Kidney glomerular epithelial cell (primary cell): ENCODE measurements around the gene TNFRSF25.

ENCODE experiments used
- DNase-seq: peaks from one replicate; lab custom pipeline; 2025; lab: John Stamatoyannopoulos, UW

TNFRSF25 gene, protein sequence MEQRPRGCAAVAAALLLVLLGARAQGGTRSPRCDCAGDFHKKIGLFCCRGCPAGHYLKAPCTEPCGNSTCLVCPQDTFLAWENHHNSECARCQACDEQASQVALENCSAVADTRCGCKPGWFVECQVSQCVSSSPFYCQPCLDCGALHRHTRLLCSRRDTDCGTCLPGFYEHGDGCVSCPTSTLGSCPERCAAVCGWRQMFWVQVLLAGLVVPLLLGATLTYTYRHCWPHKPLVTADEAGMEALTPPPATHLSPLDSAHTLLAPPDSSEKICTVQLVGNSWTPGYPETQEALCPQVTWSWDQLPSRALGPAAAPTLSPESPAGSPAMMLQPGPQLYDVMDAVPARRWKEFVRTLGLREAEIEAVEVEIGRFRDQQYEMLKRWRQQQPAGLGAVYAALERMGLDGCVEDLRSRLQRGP

DNA sequence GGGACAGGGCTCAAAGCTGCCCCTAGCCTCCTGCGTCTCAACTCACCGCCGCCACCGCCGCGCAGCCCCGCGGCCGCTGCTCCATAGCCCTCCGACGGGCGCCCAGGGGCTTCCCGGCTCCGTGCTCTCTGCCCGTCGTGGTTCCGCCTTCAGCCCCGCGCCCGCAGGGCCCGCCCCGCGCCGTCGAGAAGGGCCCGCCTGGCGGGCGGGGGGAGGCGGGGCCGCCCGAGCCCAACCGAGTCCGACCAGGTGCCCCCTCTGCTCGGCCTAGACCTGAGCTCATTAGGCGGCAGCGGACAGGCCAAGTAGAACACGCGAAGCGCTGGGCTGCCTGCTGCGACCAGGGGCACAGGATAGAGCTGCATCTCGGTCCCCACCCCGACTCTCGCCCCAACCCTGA is at the start of gene TNFRSF25:
Gene TNFRSF25, minus strand, starts transcription at position 151 of the 400 bp plus-strand sequence. Its CDS starts 66 bp downstream, at position 85.
- no peak for DNase-seq

DNA sequence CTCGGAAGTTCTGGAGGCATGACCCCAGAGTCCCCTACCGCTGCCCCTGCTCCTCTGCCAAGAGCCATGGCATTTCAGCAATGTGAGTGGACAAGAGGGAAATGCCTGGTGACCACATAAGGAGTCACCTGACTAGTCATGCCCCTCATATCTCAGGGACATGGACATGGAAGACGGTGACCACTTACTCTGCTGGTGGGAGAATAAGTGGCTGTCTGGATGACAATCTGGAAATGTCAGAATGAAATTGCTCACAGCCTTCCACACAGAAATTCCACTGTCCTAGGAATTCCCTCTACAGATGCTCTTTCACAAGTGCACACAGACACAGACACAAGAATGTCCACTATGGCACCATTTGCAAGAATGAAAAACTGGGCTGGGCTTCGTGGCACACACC is 49.8 kb upstream of the TNFRSF25 start:
- no peak for DNase-seq

DNA sequence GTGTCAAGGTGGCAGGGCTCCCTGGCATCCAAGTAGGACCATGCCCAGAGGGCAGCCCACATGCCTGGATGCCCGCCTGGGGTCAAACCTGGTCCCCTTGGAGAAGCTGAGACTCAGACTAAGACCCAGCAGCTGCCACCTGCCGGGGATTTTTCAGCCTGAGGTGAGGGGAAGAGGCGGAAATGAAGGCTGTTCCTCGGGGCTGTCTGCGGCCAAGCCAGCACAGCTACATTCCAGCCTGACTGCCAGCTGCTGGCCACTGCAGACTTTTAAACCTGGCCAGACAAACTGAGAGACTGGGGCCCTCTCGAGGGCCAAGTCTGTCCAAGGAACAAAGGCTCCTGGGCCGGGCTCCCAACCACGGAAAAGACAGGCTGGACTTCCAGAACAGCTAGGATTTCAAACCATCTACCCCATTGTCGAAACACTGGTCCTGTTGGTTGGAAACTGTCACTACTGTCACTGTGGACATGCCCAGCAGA is 47.4 kb upstream of the TNFRSF25 start:
- DNase-seq = no peak

DNA sequence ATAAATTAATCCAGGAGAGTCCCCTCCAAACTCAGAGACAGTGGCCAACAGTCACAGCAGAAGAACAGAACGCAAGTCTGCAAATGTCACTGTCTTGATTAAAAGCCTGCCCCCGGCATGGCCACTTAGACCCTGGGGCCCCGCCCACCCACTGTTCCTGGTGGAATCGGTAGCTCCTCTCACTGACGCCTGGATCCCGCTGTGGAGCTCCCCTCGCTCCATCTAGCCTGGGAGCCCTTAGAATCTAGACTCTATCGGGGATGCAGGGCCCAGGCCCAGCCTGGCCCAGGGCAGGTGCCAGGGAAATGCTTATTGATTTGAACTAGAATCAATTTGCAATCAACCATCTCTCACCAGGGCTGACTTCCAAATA is 46.9 kb upstream of the TNFRSF25 start:
- no peak for DNase-seq

DNA sequence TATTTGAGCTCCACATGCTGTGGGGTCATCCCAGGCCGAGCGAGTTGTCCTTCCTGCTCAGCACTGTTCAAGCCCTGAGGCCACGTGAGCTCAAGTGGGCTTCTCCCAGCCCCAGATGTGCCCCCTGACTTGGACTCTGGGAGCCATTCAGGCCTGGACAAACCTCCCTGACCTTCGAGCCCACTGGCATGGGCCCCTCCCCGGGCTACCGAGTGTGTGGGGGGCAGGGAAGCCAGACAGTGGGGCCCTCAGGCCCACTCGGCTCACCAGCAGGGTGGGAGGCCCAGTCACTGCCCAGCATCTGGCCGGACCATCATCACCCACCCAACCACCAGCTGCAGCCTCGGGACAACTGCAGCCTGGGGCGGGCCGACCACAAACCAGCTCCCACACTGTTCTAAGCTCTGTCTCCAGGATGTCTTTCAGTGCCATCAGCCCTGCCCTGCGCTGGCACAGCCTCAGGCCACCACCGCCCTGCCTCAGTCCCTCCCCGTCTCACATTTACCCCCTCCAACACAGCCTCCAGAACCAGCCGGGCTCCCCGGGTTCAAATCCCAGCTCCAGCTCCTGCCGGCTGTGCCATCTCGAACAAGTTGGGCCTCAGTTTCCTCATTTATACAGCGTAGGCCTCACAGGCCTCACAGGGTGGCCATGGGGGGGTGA is 46.4 kb upstream of the TNFRSF25 start:
- no peak for DNase-seq

DNA sequence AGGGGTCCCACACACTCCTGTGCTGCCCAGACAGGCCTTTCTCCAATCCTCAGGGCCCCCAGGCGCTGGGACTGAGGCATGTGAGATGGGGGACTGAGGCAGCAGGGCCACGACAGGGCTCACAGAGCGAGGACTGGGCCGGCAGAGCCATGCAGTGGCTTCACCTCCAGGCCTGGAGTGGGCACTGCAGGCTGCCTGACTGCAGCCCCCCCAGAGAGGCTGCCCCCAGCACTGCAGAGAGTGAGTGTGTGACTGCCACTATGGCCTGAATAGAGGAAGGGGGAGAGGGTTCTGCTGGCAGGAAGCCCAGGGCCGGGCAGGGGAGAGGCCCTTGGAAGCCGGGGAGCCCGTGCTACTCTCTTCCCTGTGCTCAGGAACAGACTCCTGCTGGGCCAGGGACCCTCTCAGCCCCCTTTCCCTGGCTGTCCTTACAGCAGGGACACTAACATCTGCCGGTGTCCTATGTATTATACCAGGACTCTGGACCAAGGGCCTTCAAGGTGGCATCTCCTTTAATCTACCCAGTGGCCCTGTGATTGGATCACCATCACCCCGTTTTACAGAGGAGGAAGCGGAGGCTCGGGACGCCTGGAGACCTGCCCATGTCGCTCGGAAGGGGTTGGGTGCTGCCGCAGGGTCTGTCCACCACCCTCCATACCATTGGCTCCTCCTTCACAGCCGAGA is 45.7 kb upstream of the TNFRSF25 start:
- DNase-seq = no peak

DNA sequence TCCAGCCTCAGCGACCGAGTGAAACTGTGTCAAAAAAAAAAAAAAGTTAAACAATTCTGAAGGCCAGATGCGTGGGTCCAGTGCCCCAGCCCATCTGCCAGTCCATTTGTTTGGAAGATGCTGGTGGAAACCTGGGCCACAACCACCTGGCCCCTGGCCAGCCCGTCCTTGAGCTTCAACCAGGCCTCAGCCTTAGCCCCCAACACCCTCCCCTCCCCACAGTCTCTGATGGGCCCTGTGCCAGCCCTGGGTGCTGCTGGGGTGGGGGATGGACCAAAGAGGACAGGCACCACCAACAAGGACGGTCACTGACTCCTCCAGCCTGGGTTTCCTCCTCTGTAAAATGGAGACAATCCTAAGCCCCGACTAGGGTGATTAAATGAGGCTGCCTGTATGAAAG is 45.1 kb upstream of the TNFRSF25 start:
- DNase-seq = no peak

DNA sequence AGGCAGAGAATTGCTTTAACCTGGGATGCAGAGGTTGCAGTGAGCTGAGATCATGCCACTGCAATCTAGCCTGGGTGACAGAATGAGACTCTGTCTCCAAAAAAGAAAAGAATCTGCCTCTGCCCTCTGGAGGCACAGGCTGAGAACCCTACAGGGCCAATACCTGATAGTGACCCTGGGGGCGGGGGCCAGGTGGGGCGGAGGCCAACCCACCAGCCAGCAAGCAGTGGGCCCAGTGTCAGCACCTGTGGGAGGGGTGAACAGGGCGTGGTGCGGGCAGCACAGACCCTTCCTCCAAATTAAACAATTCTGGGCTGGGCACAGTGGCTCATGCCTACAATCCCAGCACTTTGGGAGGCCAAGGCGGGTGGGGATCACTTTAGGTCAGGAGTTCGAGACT is 44.5 kb upstream of the TNFRSF25 start:
- DNase-seq = no peak

DNA sequence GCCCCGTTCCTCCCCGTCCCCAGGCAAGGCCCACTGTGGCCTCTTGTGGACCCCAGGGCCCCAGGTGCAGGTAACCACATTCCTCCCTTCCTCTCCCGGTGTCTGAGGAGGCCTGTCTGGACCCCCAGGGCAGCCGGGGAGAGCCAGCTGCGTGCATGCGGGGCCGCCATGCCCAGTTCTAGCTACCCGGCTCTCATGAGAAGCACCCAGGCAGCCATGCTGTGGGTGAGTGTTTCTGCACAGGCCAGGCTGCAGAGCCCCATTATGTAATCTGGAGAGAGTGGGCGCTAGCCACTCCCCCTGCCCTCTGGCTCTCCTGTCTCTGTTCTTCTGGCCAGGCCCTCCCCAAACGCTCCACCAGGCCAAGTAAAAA is 43.9 kb upstream of the TNFRSF25 start:
- DNase-seq = no peak

DNA sequence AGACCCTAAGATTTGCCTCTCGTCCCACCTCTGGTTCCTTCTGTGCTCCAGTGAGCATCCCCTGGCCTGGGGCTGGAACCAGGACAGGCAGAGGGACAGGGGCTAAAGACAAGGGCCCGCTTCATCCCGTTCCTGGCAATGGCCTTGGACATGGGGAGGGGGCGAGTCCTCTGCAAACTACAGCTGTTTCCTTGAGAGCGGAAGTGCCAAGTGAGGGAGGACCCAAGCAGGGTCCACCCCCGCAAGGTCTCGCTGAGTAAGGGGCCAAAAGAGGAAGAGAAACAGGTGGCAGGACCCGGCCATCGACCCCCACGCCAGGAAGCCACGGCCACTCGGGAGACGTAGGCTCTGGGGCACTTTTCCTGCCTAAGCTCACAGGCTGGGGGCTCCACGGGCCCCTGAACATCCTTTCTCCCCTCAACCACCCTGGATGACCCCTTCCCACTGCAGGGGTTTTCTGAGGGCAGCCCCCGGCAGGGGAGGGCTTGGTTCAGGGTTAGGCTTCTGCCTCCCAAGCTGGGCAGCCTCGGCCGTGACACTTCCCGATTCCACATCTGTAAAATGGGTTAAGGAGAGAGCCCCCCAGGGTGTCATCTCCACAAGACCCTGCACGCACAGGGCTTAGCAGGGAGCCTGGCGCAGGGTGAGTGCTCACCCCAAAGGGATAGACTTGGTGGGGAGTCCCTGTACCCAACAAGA is 43.4 kb upstream of the TNFRSF25 start:
- DNase-seq = no peak

DNA sequence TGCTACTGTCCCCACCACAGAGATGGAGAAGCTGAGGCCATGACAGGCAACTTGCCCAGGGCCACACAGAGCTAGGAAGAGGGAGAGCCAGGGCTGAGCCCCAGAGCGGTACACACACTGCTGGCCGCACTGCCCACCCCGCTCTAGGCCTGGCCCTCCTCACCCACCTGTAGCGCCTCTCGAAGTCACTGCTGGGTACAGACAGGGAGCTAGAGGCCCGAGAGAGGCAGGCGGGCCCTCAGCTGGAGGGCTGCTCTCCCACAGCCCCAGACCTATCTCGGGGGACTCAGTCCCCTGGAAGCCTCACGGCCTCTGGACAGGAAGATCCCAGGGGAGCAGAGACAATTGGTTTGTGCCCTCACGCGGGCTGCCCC is 42.8 kb upstream of the TNFRSF25 start:
- no peak for DNase-seq

DNA sequence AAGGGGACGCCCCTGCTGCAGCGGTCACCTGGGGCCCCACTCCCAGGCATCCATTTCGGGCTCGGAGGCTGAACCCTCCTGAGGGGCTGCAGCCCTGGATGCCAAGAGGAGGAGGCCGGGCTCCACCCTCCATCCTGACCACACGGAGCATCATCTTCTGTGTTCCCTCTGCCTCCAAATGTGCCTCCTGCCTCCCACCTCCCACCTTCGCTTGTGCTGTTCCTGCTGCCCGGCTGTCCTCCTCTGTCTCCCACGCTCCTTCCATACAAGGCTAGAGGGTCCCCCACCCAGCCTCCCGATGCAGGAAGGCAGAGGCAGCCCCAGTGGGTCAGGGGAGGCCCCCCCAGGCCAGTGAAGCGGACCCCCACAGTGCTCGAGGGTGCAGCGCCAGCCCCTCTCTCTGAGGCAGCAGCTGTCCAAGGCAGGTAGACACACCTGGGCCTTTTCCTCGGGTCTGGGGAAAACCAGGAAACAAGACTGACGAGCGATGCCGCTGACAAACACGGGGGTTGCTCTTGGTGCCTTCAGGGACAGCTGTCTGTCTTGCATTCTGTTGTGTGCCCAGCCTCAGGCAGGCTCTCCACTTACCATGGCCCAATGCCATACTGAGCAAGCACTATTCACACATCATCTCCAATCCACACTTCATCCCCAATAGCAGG is 42.3 kb upstream of the TNFRSF25 start:
- DNase-seq = no peak

DNA sequence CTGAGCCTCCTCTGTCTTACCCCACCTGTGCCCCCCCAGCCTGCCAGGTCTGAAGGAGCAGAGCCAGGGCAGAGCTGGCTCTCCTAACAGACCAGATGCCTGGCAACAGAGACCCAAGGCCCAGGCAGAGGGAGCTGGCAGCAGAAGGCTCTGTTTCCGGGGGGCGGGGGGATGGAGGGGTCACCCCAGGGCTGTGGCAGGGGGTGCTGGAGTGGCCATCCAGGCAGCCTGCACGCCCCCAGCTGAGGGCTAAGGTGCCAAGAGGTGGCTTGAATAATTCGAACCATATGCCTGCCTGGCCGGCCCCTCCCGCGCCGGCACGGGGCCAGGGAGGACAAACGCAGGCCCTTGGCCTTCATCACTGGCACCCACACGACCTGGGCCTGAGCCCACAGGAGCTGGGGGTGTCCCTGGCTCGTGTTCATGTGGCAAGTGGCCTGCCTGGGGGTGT is 41.5 kb upstream of the TNFRSF25 start:
- no peak for DNase-seq

DNA sequence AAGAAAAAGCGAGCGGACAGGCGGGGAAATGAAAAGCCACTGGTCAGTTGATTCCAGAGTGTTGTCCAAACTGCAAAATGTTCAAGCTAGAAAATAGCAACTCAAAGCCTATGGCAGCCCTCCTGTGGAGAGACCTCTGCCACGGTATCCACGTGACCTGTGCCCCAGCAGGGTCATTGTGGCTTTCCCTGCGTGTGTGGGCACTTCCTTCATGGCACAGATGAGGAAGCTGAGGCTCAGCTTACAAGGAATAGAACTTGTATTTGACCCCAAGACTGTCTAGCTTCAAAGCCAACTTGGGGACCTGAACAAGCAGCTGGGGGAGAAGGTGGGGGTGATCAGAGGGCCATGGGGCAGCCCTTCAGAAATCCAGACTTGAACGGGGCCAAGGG is 41.1 kb upstream of the TNFRSF25 start:
- DNase-seq = no peak

DNA sequence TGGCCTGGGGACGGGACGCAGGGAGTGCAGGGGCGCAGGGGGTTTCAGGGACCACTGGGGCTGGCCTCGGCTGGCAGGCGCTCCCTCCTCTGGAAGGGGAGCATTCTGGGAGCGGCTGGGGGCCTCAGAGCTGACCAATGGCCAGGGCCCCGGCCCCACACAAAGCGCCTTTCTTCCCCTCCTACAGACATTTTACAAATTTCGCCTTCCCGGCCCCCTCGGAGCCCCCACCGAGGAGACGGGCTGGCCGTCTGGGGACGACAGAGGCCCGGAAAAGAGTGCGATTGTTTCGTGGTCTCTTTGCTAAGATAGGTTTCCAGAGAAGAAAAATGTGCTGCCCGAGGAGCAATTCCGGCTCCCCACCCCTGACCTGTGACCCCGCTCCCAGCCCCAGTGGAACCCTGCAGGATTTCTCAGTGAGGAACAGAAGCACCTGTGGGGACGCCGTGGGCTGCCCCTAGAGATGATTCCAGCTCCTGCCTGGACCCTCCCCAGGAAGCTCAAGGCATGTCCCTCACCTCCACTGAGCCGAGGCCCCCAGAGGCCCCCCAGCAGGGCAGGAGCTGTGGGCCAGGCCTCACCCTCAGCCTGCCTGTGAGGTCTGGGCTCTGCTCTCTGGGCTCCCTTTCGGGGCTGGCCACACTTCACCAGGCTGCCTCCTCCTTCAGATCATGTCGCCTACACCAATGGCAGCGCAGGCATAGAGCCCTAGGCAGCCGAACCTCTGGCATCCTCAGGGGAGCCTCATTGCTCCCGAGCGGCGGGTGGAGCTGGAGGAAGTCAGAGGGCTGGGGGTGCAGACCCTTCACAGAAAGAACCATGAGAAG is 40.5 kb upstream of the TNFRSF25 start:
- DNase-seq = no peak

DNA sequence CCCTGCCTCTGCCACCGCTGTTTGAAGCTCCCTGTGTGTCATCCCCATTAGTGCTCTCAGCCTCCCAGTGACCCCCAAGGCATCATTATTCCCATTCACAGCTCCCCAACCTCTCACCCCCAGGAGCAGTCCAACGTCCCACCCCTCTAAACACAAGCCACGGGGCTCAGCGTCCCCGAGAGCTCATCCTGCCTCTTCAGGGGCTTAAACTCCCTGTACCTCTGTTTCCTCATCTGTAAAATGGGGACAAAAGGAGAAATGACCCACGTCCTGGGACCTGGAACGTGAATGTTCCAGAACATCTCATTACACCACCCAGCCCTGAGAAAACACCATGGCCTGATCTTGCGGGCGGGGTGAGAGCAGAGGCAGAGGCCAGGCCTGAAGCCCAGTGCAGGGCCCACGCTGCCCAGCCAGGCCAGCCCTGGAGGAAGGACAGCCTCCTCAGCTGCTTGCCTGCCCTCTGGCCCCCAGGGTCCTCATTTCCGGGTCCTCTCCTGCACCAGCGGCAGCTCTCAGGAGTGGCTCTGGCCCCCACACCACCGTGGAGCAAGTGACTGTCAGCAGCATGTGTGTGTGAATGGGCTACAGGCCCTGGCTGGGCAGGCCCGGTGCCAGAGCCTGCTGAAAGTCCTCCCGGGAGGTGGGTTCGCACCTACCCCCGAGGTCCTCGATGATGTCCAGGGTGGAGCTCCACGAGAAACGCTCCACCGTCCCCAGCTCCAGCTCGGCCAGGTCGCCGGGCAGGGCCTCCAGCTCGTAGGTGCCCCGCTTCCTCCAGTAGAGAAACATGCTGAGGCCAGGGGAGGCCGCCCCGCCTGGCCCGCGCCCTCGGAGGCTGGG is 39.6 kb upstream of the TNFRSF25 start:
- no peak for DNase-seq

DNA sequence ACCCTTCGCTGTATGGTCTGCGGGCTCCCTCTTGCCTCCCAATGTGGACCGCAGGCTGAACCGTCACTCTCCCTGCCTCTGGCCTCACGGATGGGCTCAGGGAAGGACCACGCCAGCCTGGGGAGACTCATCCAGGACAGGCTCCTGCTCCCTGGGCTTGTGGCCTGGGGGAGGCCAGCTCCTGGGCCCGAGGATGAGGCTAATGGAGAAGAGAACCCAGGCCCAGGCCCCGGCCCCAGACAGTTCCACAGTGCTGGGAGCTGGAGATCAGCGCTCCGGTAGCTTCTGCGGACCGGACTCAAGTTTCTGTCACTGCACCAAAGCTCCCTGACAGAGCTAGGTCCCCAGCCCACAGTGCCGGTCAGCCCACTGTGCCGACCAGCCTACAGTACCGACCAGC is 38.9 kb upstream of the TNFRSF25 start:
- no peak for DNase-seq

DNA sequence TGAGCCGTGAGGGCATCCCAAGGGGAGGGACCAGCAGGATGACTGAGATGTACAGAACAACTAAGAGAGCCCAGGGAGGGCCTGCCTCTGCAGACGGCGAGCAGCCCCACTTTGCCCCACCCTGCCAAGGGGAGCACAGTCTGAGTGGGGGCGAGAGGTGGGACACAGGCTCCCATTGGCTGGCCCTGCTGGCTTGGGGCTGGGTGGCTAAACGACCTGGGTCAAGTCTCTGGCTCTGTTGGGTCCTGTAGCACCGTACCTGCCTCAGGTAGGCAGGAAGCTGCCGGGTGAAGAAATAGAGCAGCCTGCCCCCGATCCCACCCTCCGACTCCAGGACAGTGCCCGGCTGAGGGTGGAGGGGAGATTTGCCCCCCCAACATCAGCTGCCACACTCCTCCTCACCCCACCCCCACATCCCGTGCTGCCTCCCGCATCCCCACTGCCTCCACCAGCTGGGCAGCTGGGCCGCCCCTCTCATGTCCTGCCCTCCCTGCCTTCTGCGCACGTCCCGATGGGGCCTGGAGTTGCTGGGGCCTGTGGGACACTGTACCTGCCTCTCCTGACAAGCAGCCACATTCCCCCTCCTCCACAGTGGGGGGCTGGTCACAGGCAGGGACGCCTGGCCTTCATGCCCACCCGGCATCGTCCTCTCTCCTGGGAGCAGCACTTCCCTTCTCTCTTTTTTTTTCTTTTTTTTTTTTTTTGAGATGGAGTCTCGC is 38.1 kb upstream of the TNFRSF25 start:
- no peak for DNase-seq
